ENCODE measurements around the gene GNG3. TPM values are rescaled to one million over a fixed set of nuclear protein-coding genes. Genes with fewer than 3 reads are reported as not detected.

Gene GNG3
- total and polyA plus RNA-seq, 2 of the 8 experiments (the other 6 are each of a cell fraction or from before 2014, with no cell fraction given), result 4.9 to 12.1 TPM

- TF ChIP-seq YY1 (IDR thresholded peaks at IDR 0.05; ENCODE audit: low read depth, low read length), result no peak
- peak; percentile 82 for TF ChIP-seq MAX (IDR thresholded peaks at IDR 0.05)
- TF ChIP-seq CTCF (IDR thresholded peaks at IDR 0.05; ENCODE audit: control extremely low read depth in 1 of 3, insufficient read depth in 1 of 3, low read depth in 1 of 3, low read length in 3 of 3), result no peak
- TF ChIP-seq MAFK (IDR thresholded peaks at IDR 0.05; ENCODE audit: low read depth, low read length), result no peak
- TF ChIP-seq ASH2L (IDR thresholded peaks at IDR 0.05; ENCODE audit: low read length), result peak; percentile 30
- TF ChIP-seq E2F6 (IDR thresholded peaks at IDR 0.05), result peak; percentile 65
- no peak for TF ChIP-seq CBX5 (IDR thresholded peaks at IDR 0.05; ENCODE audit: low read depth, low read length)
- TF ChIP-seq EGR1 (IDR thresholded peaks at IDR 0.05; ENCODE audit: borderline replicate concordance, low read depth, low read length), result no peak
Observed at GRCh38 chr11:62687508-62688396, 19.7 kb upstream of the GNG3 start (continued).
